COLO668 (cell line): Measurements from ENCODE around the gene UHRF2.
"Not testable (repeated sequence)": the region's sequence is repeated elsewhere in the genome, so short reads cannot be mapped to it uniquely, and the experiment has no call there.

ENCODE experiments used
- DNase-seq: peaks from one replicate; lab custom pipeline; 2025; ENCODE audit not compliant: unreplicated experiment; lab: John Stamatoyannopoulos, UW

The UHRF2 gene

DNA sequence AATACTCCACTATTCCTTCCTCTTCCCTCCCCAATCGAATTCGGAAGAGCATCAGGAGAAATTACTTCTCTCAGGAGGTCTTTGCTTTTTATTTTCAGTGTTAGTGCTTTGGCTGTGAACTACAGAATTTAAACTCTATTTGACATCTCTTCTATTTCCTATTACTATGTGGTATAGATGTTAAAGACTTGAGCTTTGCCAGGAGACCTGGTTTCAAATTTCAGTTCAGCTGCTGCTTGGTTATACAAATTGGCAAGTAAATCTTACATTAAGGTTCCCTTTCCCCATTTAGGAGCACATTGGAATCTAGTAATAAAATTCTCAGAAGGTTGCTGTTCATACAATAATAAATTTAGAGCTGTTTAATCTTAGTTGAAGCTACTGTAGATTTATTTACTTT is 13.1 kb downstream of the UHRF2 start:
- DNase-seq = no peak

DNA sequence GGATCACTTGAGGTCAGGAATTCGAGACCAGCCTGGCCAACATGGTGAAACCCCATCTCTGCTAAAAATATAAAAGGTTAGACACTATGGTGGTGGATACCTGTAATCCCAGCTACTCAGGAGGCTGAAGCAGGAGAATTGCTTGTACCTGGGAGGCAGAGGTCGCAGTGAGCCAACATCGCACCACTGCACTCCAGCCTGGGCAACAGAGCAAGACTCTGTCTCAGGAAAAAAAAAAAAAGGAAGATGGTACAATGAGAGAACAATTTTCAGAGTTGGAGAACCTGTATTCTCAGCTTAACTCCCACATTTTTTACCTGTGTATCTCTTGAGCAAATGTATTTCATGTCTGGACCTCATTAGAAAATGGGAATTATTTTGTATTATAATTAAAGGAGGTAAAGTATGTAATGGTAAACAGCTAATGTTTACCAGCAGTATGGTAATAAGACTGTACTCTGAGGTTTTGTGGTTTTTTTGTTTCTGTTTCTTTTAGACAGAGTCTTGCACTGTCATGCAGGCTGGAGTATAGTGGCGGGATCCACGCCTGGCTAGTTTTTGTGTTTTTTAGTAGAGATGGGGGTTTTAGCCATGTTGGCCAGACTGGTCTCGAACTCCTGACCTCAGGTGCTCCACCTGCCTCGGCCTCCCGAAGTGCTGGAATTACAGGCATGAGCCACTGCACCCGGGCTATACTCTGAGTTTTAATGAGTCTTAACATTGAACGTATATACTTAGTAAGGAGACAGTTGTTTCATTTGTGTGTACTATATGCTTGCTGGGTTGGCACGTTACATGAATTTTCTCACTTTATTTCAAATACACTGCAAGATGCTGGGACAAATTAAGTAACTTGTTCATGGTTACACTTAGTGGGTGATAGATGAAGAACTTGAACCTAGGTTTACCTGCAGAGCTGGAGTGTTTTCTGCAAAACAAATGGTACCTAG is 16.2 kb downstream of the UHRF2 start:
- DNase-seq = no peak

DNA sequence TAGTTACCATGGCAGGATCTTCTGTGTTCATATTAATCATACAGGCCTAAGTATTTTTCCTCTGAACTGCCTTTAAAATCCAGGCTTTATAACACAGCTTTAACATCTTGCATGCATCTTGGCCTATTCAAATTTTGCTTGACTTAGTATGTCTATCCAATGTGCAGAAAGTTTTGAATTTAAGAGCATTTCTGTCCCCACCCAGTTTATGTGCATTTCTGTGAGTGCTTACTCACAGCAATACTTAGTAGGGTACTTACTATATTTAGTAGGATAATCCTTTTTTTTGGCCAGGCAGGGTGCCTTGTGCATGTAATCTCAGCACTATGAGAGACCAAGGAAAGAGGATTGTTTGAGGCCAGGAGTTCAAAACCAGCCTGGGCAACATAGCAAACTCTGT is 18.0 kb downstream of the UHRF2 start:
- no peak for DNase-seq

DNA sequence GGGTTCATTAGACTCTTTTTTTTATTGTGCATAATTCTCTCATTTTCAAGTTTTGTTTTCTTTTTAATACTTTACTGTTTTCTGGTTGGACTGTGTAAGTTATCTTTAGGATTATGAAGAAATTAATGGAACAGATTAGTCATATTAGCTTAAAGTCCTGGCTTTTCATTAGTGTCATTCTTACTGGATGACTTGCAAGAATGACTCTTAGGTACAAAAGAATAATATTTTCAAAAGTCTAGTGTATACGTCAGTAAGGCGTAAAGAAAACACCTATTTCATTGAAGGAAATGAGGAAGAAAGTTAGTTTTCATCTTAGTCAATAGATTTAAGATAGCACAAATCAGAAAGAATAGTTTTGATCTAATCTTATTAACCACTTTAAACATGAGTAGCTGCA is 20.4 kb downstream of the UHRF2 start:
- DNase-seq = no peak

- no peak for DNase-seq
These were observed 26.2 kb downstream of the UHRF2 start for GRCh38 chr9:6439051-6439703.

DNA sequence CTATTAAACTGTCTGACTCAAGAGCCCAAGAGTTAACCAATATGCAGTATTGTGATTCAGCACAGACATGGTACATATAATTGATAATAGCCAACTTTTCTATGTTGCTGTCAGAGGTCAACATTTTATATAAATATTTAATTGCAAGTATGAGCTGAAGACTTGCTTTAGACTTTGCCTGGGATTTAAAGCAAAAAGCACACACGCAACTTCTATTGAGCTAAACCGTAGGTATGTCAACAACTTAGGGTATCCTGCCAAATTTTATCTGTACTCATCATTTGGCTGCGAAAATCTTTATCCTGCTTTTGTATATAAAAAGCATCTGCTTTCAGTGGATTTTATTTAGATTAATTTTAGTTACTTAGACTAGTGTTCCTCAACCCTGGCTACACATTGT is 27.4 kb downstream of the UHRF2 start:
- no peak for DNase-seq

GRCh38 chr9:6441269-6441668 is 28.3 kb downstream of the UHRF2 start:
- DNase-seq = no peak

GRCh38 chr9:6443661-6444060 is 30.7 kb downstream of the UHRF2 start:
- DNase-seq = no peak

- no peak for DNase-seq
These were observed 31.1 kb downstream of the UHRF2 start for GRCh38 chr9:6444128-6444527.

DNA sequence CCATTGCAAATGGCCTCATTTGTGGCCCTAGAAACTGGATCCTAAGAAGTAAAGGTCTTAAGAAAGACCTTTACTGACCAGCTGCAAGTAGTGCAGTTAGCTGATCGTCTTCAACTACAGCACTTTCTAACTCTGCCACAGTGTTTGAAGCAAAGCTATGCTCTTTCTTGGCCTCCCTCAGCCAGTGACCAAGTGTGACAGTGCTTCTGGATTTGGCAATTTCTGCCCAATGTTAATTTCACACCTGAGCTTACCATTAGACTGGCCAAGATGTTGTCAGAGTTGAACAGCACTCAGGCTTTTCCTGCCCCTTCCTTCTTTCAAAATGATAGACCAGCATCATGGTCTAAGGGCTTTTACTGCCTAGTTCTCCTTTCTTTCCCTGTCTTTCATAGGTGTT is 36.1 kb downstream of the UHRF2 start:
- DNase-seq = no peak

- no peak for DNase-seq
These were observed 36.6 kb downstream of the UHRF2 start for GRCh38 chr9:6449645-6450044.

- DNase-seq = no peak
These were observed 37.8 kb downstream of the UHRF2 start for GRCh38 chr9:6450641-6451375.

DNA sequence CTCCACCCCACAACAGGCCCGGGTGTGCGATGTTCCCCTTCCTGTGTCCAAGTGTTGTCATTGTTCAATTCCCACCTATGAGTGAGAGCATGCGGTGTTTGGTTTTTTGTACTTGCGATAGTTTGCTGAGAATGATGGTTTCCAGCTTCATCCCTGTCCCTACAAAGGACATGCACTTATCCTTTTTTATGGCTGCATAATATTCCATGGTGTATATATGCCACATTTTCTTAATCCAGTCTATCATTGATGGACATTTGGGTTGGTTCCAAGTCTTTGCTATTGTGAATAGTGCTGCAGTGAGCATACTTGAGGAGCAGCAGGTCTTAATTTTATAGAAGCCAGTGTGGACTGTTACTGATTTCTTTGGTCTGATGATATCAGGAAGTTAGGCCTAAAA is 42.3 kb downstream of the UHRF2 start:
- not testable (repeated sequence) for DNase-seq

DNA sequence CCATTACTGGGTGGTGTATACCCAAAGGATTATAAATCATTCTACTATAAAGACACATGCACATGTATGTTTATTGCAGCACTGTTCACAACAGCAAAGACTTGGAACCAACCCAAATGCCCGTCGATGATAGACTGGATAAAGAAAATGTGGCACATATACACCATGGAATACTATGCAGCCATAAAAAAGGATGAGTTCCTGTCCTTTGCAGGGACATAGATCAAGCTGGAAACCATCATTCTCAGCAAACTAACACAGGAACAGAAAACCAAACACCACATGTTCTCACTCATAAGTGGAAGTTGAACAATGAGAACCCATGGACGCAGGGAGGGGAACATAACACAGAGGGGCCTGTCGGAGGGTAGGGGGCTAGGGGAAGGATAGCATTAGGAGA is 45.7 kb downstream of the UHRF2 start:
- not testable (repeated sequence) for DNase-seq

DNA sequence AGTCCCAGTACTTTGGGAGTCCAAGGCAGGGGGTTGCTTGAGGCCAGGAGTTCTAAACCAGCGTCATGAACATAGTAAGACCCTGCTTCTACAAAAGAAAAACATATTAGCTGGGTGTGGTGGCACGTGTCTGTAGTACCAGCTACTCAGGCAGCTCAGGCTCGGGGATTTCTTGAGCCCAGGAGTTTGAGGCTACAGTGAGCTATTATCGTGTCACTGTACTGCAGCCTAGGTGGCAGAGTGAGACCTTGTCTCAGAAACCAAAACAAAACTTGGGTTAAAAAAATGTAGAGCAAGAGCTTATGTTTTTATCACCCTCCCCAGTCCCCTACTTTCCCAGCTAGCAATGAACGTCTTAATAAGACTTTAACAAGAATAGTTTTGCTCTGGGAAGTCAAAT is 46.7 kb downstream of the UHRF2 start:
- DNase-seq = no peak

DNA sequence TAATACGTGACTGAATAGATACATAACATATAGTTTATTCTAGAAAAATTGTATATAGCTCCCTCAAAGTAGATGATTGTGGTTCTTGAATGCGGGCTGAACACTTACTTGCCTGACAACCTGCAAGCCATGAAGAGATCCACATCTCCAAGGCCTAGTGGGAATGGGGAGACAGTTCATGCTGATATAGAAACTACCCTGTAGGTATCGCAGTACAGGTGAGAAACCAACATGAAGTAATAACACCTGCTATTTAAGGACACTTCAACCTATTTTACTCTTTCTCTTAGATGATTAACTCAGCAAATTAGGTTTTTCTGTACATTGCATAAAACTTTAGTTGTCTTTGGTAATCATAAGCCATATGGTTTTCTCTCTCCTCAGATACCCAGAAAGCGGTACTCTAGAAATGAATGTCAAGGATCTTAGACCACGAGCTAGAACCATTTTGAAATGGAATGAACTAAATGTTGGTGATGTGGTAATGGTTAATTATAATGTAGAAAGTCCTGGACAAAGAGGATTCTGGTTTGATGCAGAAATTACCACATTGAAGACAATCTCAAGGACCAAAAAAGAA is 47.3 kb downstream of the UHRF2 start:
- no peak for DNase-seq

DNA sequence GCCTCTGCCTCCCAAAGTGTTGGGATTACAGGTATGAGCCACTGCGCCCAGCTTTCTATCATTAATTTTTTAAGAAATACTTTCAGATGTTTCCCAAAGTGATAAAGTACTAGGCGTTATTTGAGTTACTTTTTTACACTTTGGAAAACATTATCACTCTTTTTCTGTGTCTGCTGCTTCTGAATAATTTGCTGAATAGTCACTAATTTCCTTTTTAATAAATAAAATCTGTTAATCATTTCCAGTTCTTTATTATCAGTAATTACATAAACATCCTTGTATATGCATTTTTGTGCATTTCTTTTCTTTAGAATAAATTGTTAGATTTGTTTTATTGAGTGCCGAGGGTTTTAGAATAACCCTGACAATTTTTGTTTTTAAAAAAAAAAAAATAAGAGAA is 48.6 kb downstream of the UHRF2 start:
- no peak for DNase-seq

- no peak for DNase-seq
These were observed 54.1 kb downstream of the UHRF2 start for GRCh38 chr9:6467006-6467625.

DNA sequence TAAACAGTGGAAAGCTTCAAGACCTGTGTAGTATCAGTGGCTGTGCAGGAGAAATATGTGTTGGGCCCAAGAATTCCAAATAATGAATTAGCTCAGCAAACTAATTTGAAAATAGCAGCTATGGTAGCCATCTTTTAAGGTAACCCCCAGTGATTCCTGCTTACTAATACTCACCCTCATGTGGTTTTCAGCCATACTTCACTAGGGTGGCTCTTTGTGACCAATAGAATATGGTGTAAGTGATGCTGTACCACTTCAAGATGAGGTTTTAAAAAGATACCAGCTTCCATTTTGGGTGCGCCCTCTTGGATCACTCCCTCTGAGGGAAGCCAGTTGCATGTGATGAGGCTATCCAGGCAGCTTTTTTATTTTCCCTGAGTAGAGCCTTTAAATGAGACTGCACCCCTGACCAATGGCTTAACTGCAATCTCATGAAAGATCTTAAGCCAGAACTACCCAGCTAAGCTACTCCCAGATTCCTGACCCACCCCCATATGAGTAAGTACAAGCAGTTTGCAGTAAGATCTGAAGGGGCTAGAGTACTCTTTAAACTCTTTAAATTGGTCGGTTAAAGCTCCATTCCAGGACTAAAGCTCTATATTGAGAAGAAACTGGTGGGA is 58.3 kb downstream of the UHRF2 start:
- no peak for DNase-seq

- DNase-seq = no peak
These were observed 60.2 kb downstream of the UHRF2 start for GRCh38 chr9:6473151-6473550.

DNA sequence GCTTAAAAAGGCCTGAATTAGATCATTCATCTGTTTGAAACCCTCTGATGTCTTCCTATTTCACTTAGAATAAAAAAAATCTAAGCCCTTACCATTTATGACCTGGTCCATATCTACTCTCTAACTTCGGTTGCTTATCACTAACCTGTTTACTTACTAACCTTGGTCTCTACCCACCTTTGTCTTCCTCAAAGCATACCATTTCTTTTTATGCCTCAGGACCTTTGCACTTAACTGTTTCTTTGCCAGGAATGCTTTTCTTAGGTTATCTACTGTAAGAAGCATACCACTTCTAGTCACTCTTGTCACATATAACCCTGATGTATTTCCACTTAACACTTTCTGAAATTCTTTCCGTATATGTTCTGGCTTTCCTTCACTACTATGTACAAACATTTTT is 67.0 kb downstream of the UHRF2 start:
- no peak for DNase-seq
